Astrocyte (in vitro differentiated cells and primary cell): ENCODE data around the gene RAPGEF3.

Source experiments
- CTCF ChIP-seq: IDR thresholded peaks from 2 replicates; pipeline ENCODE4 v1.5.1; 2011; ENCODE audit warnings: low read depth, mild to moderate bottlenecking, inconsistent platforms, low read length, moderate library complexity; ENCODE audit not compliant: insufficient read depth
- EZH2 ChIP-seq: IDR thresholded peaks from 2 replicates; pipeline ENCODE4 v1.6.1; 2012; ENCODE audit warnings: mild to moderate bottlenecking, low read length, inconsistent platforms; ENCODE audit not compliant: insufficient read depth

- TF ChIP-seq CTCF (no peak), EZH2 (no peak)
Measured at GRCh38 chr12:47783821-47784819, 25.4 kb upstream of the RAPGEF3 start.
